ENCODE measurements around the gene WDR7. TPM values are rescaled to one million over a fixed set of nuclear protein-coding genes. Genes with fewer than 3 reads are reported as not detected.

The WDR7 gene
- total and polyA plus RNA-seq, 3 donors from 2014 or later: 19.4 to 63.6 (median 35.9) TPM

GRCh38 chr18:56934131-56934530 lies 283.0 kb downstream of the WDR7 start:
- H3K4me1 ChIP-seq: no peaks in the 10 kb centered on the region
- no peak overlapping the region for H3K27ac ChIP-seq
- intact Hi-C loops (cut with DNase I; ENCODE audit: low total_unique reads): no loop called here
- H3K4me3 ChIP-seq: no peak overlapping the region
- no peak for DNase-seq
- 86 to 87% methylated on average over 3 of the region's 3 CpGs for WGBS, 2 donors
- H3K36me3 ChIP-seq (ENCODE audit: low read depth, missing control alignments): no peaks in the 10 kb centered on the region
- H3K27me3 ChIP-seq: no peaks in the 10 kb centered on the region
- TF ChIP-seq POLR2A (IDR thresholded peaks at IDR 0.05) (no peak), CTCF (IDR thresholded peaks at IDR 0.05) (no peak)
- no peaks in the 10 kb centered on the region for H3K9me3 ChIP-seq

- Histone ChIP-seq H3K27ac (no peak overlapping the region), H3K36me3 (ENCODE audit: low read depth, missing control alignments) (no peaks in the 10 kb centered on the region), H3K27me3 (no peaks in the 10 kb centered on the region), H3K4me1 (no peaks in the 10 kb centered on the region), H3K4me3 (no peak overlapping the region), H3K9me3 (no peaks in the 10 kb centered on the region)
- no peak for TF ChIP-seq CTCF (IDR thresholded peaks at IDR 0.05)
- TF ChIP-seq POLR2A (IDR thresholded peaks at IDR 0.05): no peak
- 90 to 95% methylated on average over 3 of the region's 3 CpGs for WGBS, 2 donors
- no peak for DNase-seq
- intact Hi-C loops (cut with DNase I; ENCODE audit: low total_unique reads): no loop called here
Measured at GRCh38 chr18:56934906-56935305, 283.7 kb downstream of the WDR7 start.

DNA sequence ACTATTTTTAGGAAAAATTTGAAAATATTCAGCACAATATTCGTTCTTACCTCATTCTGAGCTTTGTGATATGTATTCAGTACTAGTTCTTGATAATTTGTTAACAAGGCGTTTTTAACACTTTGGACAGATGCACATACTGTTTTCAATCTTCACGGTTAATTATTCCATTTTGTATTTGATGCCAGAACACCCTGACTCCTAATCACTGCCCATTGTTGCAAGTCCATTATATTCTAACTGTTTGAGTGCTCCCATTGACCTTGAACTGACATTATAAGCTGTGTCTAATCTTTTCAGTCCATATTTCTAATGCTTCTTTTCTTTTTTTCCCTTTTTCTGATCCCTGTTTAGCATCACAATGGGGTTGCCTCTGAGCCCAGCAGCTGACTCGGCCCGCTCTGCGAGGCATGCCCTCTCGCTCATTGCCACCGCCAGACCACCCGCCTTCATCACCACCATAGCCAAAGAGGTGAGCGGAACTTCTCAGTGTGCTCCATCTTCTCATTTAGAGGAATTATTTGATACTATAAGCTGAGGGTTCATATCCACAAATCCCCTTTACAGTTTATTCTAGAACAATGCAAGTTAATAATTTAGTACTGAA lies 284.4 kb downstream of the WDR7 start:
- H3K4me1 ChIP-seq: no peaks in the 10 kb centered on the region
- H3K36me3 ChIP-seq (ENCODE audit: low read depth, missing control alignments): no peaks in the 10 kb centered on the region
- H3K27ac ChIP-seq: no peak overlapping the region
- H3K27me3 ChIP-seq: no peaks in the 10 kb centered on the region
- WGBS, 2 donors: 86 to 87% methylated on average over 10 of the region's 10 CpGs
- H3K4me3 ChIP-seq: no peak overlapping the region
- no peak for TF ChIP-seq POLR2A (IDR thresholded peaks at IDR 0.05)
- TF ChIP-seq CTCF (IDR thresholded peaks at IDR 0.05): no peak
- intact Hi-C loops (cut with DNase I; ENCODE audit: low total_unique reads): no loop called here
- no peak for DNase-seq
- H3K9me3 ChIP-seq: no peaks in the 10 kb centered on the region

DNA sequence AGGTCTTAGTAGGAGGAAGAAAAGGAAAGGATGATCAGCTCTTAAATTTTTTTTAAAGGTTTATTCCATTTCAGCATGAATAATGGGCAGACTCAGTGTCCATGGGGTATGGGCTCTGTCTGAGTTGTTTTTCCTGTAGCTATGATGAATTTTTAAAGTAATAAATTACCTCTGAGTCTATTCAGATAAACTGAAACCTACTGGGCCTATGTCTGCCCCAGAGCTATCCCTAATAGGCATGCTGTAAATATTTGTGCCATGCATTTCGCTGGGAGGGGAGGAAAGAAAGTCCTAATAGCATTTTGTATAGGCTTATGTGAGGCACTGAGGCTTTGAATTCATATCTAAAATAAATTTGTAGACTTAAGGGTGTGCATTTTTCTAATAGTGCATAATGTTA lies 285.3 kb downstream of the WDR7 start:
- intact Hi-C loops (cut with DNase I; ENCODE audit: low total_unique reads): no loop called here
- H3K36me3 ChIP-seq (ENCODE audit: low read depth, missing control alignments): no peaks in the 10 kb centered on the region
- no peaks in the 10 kb centered on the region for H3K4me1 ChIP-seq
- no peak for DNase-seq
- H3K27me3 ChIP-seq: no peaks in the 10 kb centered on the region
- H3K27ac ChIP-seq: no peak overlapping the region
- 69 to 71% methylated on average over 1 of the region's 1 CpG for WGBS, 2 donors
- no peaks in the 10 kb centered on the region for H3K9me3 ChIP-seq
- TF ChIP-seq CTCF (IDR thresholded peaks at IDR 0.05) (no peak), POLR2A (IDR thresholded peaks at IDR 0.05) (no peak)
- no peak overlapping the region for H3K4me3 ChIP-seq

GRCh38 chr18:56937874-56938430 lies 286.8 kb downstream of the WDR7 start:
- intact Hi-C loops (cut with DNase I; ENCODE audit: low total_unique reads): no loop called here
- no peak for DNase-seq
- H3K36me3 ChIP-seq (ENCODE audit: low read depth, missing control alignments): no peaks in the 10 kb centered on the region
- H3K4me3 ChIP-seq: no peak overlapping the region
- no peaks in the 10 kb centered on the region for H3K4me1 ChIP-seq
- no peak overlapping the region for H3K27ac ChIP-seq
- 46 to 54% methylated on average over 3 of the region's 3 CpGs for WGBS, 2 donors
- no peaks in the 10 kb centered on the region for H3K27me3 ChIP-seq
- no peak for TF ChIP-seq POLR2A (IDR thresholded peaks at IDR 0.05)
- no peak for TF ChIP-seq CTCF (IDR thresholded peaks at IDR 0.05)
- no peaks in the 10 kb centered on the region for H3K9me3 ChIP-seq

Measured in testis (tissue), 3 donors.